ENCODE measurements around the gene MYO5B. TPM values are rescaled to one million over a fixed set of nuclear protein-coding genes. Genes with fewer than 3 reads are reported as not detected.
A peak's percentile ranks its signal among the peaks of the same experiment; 100 is the strongest.

MYO5B gene
- total and polyA plus RNA-seq, 9 of the 15 experiments (the other 6 are each of a cell fraction or from before 2014, with no cell fraction given), result 0.07 to 0.42 (median 0.28) TPM

- TF ChIP-seq ZHX1 (conservative IDR thresholded peaks at IDR 0.05; ENCODE audit: low read length) (no peak), ZNF274 (IDR thresholded peaks at IDR 0.05; ENCODE audit: borderline replicate concordance, low read depth, low read length) (no peak), PTRF (tag; IDR thresholded peaks at IDR 0.05) (no peak), DEAF1 (CRISPR knock-in tag; IDR thresholded peaks at IDR 0.05) (peak; percentile 50; the same call in 1 of the 2 replicates), MLLT1 (IDR thresholded peaks at IDR 0.05) (no peak), RAD21 (CRISPR knock-in tag; conservative IDR thresholded peaks at IDR 0.05 in 1 of 2, IDR thresholded peaks at IDR 0.05 in 1 of 2) (peak; percentile 64 to 81), DMBX1 (CRISPR knock-in tag; IDR thresholded peaks at IDR 0.05; ENCODE audit: borderline replicate concordance) (no peak), VEZF1 (CRISPR knock-in tag; IDR thresholded peaks at IDR 0.05) (peak; percentile 27; the same call in 1 of the 2 replicates), MITF (IDR thresholded peaks at IDR 0.05) (no peak), SMARCE1 (IDR thresholded peaks at IDR 0.05) (no peak), CHCHD3 (CRISPR knock-in tag; IDR thresholded peaks at IDR 0.05) (no peak), ZNF764 (CRISPR knock-in tag; IDR thresholded peaks at IDR 0.05; ENCODE audit: low read depth) (no peak)
- TF ChIP-seq, protein P1, sequence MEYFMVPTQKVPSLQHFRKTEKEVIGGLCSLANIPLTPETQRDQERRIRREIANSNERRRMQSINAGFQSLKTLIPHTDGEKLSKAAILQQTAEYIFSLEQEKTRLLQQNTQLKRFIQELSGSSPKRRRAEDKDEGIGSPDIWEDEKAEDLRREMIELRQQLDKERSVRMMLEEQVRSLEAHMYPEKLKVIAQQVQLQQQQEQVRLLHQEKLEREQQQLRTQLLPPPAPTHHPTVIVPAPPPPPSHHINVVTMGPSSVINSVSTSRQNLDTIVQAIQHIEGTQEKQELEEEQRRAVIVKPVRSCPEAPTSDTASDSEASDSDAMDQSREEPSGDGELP (CRISPR knock-in tag; IDR thresholded peaks at IDR 0.05; ENCODE audit: borderline replicate concordance), result peak; percentile 23; the same call in 1 of the 2 replicates
- TF ChIP-seq, protein P2, sequence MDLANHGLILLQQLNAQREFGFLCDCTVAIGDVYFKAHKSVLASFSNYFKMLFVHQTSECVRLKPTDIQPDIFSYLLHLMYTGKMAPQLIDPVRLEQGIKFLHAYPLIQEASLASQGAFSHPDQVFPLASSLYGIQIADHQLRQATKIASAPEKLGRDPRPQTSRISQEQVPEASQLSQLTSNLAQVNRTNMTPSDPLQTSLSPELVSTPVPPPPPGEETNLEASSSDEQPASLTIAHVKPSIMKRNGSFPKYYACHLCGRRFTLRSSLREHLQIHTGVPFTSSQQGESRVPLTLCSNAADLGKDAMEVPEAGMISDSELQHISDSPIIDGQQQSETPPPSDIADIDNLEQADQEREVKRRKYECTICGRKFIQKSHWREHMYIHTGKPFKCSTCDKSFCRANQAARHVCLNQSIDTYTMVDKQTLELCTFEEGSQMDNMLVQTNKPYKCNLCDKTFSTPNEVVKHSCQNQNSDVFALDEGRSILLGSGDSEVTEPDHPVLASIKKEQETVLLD (IDR thresholded peaks at IDR 0.05), result no peak
Measured at GRCh38 chr18:49863769-49864621, 331.0 kb downstream of the MYO5B start (continued).
